SU-DHL-6 (cell line): ENCODE measurements around the gene SLC41A3.

Experiments
- EZH2phosphoT487 ChIP-seq: fragments of 200-600 bp; sonication (generic), shearing (Covaris generic); conservative IDR thresholded peaks from 2 replicates; pipeline ENCODE4 v1.6.1; 2018; ENCODE audit warnings: mild to moderate bottlenecking, antibody characterized with exemption, low read length, moderate library complexity, mixed read lengths
- TF ChIP-seq, protein P1 (sequence below): fragments of 200-600 bp; sonication (generic); IDR thresholded peaks from one replicate; pipeline ENCODE4 v1.5.1; 2017; ENCODE audit warnings: antibody characterized with exemption, mild to moderate bottlenecking, low read length, moderate library complexity; ENCODE audit not compliant: insufficient read depth, poor library complexity, severe bottlenecking

DNA sequence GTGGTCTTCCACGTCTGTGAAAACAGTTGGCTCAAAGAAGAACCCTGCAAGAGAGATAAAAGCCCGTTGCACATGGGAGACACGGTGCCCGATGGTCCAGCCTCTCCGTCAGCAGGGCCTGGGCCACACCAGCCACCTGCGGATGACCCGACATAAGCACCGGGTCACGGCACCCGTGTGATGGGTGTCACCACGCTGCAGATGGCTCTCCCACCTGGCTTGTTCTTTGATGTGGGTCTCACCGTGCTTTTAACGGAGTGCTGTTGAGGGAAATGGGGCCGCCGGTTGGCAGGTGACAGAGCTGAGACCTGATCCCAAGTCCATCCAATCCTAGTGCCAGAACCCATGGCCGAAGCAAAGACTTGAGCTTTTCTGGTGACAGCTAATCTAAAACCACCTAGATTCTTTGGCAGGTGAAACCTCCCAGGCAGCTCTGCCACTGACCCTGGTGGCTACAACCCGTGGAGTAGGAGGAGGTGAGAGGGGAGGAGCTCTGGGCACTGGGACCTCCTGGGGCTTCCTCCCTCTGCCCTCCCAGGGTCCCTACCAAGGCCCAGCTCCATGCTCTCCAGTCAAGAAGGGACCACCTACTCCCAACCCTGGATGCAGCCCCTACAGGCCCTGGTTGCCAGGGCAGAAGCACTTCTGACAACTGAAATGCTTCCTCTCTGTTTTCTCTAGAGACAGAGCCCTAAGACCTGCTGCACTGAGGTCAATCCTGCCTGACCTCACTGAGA, 23.4 kb upstream of the SLC41A3 start:
- TF ChIP-seq, protein P1, sequence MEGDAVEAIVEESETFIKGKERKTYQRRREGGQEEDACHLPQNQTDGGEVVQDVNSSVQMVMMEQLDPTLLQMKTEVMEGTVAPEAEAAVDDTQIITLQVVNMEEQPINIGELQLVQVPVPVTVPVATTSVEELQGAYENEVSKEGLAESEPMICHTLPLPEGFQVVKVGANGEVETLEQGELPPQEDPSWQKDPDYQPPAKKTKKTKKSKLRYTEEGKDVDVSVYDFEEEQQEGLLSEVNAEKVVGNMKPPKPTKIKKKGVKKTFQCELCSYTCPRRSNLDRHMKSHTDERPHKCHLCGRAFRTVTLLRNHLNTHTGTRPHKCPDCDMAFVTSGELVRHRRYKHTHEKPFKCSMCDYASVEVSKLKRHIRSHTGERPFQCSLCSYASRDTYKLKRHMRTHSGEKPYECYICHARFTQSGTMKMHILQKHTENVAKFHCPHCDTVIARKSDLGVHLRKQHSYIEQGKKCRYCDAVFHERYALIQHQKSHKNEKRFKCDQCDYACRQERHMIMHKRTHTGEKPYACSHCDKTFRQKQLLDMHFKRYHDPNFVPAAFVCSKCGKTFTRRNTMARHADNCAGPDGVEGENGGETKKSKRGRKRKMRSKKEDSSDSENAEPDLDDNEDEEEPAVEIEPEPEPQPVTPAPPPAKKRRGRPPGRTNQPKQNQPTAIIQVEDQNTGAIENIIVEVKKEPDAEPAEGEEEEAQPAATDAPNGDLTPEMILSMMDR, result no peak
- TF ChIP-seq EZH2phosphoT487, result no peak
